HEK293 (cell line): Measurements from ENCODE around the gene GM2A.

ENCODE experiments used
- TRIM28 ChIP-seq: IDR thresholded peaks from 2 replicates; pipeline ENCODE4 v1.6.1; 2011; ENCODE audit warnings: low read length, control low read depth, borderline replicate concordance
- ZNF280D ChIP-seq: fragments of 450-650 bp; formaldehyde crosslinking; IDR thresholded peaks from 2 replicates; pipeline ENCODE4 v1.5.1; 2016; ENCODE audit warnings: missing biosample characterization, missing genetic modification characterization
- TF ChIP-seq, protein P1 (sequence below): fragments of 450-650 bp; formaldehyde crosslinking; IDR thresholded peaks from 2 replicates; pipeline ENCODE4 v1.5.1; 2016; ENCODE audit warnings: missing biosample characterization, missing genetic modification characterization

- TF ChIP-seq TRIM28: no peak
- TF ChIP-seq ZNF280D (tag by site-specific recombination): no peak
- TF ChIP-seq, protein P1, sequence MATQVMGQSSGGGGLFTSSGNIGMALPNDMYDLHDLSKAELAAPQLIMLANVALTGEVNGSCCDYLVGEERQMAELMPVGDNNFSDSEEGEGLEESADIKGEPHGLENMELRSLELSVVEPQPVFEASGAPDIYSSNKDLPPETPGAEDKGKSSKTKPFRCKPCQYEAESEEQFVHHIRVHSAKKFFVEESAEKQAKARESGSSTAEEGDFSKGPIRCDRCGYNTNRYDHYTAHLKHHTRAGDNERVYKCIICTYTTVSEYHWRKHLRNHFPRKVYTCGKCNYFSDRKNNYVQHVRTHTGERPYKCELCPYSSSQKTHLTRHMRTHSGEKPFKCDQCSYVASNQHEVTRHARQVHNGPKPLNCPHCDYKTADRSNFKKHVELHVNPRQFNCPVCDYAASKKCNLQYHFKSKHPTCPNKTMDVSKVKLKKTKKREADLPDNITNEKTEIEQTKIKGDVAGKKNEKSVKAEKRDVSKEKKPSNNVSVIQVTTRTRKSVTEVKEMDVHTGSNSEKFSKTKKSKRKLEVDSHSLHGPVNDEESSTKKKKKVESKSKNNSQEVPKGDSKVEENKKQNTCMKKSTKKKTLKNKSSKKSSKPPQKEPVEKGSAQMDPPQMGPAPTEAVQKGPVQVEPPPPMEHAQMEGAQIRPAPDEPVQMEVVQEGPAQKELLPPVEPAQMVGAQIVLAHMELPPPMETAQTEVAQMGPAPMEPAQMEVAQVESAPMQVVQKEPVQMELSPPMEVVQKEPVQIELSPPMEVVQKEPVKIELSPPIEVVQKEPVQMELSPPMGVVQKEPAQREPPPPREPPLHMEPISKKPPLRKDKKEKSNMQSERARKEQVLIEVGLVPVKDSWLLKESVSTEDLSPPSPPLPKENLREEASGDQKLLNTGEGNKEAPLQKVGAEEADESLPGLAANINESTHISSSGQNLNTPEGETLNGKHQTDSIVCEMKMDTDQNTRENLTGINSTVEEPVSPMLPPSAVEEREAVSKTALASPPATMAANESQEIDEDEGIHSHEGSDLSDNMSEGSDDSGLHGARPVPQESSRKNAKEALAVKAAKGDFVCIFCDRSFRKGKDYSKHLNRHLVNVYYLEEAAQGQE (tag by site-specific recombination): no peak
Observed at GRCh38 chr5:151318850-151319732, 66.1 kb downstream of the GM2A start.
